ENCODE measurements around the gene SPATA17.
"Not testable (repeated sequence)": the region's sequence is repeated elsewhere in the genome, so short reads cannot be mapped to it uniquely, and the experiment has no call there.

The SPATA17 gene

DNA sequence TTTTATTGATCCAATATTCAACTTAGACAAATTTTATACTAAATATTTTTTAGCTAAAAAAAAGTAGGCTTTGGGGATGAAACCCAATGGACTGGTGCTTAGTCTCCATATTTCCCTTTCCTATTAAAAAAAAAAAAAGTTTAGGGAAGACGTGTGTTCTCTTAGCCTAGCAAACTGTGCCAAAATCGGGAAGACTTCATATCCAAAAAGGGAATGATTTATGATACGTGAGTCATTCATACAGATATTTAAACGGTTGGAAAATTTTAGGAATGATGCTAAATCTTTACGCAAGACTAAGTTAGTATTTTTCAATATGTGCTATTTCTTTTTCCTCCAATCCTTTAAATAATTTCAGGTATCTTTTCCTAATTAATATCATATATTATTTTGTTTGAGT is 50.7 kb downstream of the SPATA17 start:
- no peak for DNase-seq

GRCh38 chr1:217687511-217687910 is 56.4 kb downstream of the SPATA17 start:
- no peak for DNase-seq

DNA sequence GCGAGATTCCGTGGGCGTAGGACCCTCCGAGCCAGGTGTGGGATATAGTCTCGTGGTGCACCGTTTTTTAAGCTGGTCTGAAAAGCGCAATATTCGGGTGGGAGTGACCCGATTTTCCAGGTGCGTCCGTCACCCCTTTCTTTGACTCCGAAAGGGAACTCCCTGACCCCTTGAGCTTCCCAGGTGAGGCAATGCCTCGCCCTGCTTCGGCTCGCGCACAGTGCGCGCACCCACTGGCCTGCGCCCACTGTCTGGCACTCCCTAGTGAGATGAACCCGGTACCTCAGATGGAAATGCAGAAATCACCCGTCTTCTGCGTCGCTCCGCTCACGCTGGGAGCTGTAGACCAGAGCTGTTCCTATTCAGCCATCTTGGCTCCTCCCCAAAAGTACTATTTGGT is 65.0 kb downstream of the SPATA17 start:
- not testable (repeated sequence) for DNase-seq

GRCh38 chr1:217703326-217703725 is 72.2 kb downstream of the SPATA17 start:
- DNase-seq: no peak

GRCh38 chr1:217712925-217713597 is 81.9 kb downstream of the SPATA17 start:
- DNase-seq: no peak

GRCh38 chr1:217715681-217716080 is 84.5 kb downstream of the SPATA17 start:
- DNase-seq: no peak

DNA sequence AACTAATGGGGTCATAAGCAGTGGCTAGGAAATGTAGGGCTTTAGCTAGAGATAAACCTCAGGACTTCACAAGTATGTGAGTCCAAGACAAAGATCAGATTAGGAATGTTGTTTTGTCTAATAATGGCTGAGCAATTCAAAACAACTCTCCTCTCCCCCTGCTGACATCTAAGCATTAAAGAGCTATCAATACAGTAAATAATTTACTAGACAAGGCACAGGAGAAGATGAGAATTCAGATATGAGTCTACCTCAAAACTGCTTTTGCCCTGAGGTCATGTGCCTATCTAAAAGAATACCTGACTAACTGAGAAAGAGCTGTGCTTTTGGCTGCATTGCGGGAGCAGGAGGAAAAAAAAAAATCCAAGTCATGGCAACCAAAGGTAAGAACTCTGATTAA is 86.8 kb downstream of the SPATA17 start:
- DNase-seq: no peak

DNA sequence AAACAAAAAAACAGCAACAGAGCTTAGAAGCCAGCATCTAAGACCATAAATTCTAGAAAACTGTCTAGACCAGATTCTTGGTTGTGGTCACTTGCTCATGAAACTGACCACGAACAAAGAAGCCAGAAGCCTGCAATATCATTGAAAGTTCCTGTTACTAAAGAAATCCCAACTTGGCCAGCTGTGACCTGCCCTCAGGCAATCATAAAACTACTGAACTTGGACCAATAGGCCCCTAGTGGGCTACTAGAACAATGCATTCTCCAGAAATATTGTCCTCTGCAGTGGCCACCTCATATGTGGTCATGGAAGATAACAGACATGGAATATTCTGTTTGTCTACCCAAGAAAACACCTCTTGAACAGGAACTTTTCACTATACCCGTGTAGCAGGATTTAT is 87.7 kb downstream of the SPATA17 start:
- DNase-seq: no peak

DNA sequence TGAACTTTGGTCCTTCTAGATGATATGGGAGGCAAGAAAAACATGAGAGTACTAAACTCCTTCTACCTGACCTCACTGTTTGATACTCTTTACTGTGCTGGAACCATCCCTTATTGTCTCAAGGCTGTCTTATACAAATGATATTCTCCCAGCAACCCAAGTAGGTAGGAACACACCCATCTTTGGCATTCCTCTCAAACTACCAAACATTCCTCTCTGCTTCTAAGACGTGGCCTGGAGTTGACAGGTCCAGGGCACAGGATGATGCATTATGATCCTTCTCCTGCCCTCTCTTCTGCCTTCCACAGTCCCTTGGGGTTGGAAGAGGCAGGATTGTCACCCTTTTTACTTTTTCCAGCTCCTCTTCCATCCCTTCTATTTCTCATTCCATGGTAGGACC is 90.5 kb downstream of the SPATA17 start:
- DNase-seq: no peak

DNA sequence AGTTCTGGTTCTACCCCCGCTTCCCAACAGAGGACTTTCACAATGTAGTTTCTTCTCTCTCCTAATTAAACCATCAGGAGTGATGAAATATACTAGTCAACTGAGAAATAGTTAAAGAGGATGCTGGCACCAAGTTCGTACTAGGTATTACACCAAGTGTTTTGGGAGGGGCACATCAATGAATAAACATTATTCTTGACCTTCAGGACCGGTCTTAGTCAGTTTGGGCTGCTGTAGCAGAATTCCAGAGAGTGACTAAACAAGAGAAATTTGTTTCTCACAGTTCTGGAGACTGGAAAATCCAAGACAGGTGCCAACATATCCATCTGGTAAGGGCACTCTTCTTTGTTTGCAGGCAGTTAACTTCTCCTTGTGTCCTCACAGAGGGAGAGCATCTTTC is 103.8 kb downstream of the SPATA17 start:
- no peak for DNase-seq

- DNase-seq: no peak
Measured at GRCh38 chr1:217747156-217747769, 116.1 kb downstream of the SPATA17 start.

- DNase-seq: no peak
Measured at GRCh38 chr1:217769768-217770167, 138.6 kb downstream of the SPATA17 start.

GRCh38 chr1:217770918-217771317 is 139.8 kb downstream of the SPATA17 start:
- no peak for DNase-seq

DNA sequence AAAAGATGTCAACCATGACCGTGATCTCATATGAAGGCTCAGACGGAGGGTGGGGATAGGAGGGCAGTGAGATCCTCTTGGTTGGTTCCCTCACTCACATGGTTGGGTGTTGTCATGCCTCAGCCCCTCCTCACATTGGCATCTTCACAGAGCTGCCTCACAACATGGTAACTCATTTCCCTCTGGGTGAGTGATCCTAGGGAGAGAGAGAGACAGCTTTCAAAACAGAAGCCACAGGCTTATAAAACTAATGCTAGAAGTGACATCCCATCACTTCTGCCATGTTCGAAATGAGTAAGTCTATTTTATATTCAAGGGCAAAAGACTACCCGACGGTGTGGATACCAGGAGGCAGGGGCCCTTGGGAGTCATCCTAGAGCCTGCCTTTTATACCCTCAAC is 145.5 kb downstream of the SPATA17 start:
- no peak for DNase-seq

DNA sequence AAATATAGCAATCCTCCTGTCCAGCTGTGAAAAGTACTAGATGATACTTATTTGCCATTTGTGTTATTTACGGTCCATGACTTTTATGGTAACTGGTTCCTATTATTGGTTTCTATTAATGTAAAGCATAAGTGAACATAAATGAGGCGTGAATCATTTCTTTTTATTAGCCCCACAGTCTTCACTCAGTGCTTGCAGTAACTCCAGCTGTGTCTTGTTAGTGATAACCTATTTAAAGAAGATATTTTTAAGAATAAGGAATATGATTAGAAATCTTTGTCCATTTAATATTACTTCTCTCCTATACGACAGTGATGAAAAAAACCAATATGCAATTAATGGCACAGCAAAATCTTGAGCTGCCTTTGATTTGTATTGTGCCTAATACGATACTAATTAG is 149.9 kb downstream of the SPATA17 start:
- DNase-seq: no peak

GRCh38 chr1:217791091-217791490 is 159.9 kb downstream of the SPATA17 start:
- no peak for DNase-seq

DNA sequence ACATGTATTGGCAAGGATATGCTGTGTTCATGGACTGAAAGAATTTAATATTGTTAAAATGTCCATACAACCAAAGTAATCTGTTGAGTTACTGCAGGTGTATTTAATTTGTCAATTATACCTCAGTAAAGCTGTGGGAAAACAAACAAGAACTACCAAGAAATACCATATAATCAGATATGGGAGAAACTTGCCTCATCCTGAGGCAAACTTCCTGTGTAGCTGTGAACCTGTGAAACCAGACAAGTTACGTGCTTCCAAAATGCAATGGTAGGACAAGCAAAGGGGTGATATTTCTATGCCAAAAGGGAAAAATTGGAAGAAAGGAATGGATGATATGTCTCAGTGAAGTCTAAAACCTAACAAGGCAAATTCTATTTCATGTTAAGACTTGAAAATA is 174.6 kb downstream of the SPATA17 start:
- no peak for DNase-seq

DNA sequence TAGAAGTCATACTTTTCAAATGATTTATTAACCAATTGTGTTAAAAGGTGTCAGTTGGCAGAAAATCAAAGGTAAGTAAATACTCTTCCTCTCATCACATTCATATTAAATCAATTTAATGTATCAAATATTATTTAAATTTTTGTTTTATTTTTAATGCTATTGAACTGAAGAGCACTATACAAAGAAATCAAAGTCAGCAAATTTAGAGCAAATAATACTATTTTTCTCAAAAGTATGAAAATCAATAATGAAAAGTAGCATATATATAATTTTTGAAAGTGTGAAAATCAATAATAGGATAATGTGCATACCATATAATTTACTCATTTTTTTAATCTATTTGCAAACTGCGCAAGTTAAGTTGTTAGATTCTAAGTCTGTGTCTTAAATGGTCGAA is 181.0 kb downstream of the SPATA17 start:
- DNase-seq: no peak

GRCh38 chr1:217813031-217813430 is 181.9 kb downstream of the SPATA17 start:
- no peak for DNase-seq

GRCh38 chr1:217837691-217838090 is 206.5 kb downstream of the SPATA17 start:
- DNase-seq: no peak

DNA sequence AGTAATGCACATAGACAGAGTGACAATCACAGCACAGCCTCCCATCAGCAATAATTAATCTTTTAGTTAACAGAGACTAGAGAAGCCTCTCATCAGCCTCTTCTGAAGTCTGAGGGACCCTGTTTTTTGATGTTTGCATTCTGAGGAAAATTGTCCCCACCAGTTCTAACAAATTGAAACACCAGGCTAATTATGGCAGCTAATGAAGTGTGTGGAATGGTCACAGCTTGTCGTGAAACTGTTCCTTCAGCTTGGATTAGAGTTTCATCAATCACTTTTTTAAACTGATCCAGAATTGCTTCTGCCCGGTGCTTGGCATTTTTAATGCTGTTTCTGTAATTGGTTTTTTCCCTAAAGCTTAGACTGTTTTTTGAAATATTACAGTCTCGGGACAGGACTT is 208.0 kb downstream of the SPATA17 start:
- no peak for DNase-seq

DNA sequence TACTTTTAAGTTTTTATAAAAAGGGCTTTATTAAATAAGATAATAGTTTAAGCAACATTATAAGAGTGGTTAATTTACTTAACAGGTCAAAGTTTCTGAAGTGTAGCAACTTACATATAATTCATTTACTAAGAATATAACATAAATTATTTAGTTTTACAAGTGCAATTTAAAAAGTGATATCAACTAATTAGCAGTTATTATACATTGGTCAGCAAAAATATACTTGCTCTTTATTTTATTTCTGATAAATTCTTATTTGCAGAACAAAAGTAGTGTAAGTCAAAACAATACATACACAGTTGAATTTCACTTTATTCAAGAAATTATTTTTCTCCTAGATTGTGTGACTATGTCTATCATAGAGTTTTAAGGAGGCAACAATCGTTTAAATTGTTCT is 215.6 kb downstream of the SPATA17 start:
- DNase-seq: no peak

- DNase-seq: no peak
Measured at GRCh38 chr1:217847643-217848042, 216.5 kb downstream of the SPATA17 start.

GRCh38 chr1:217856342-217857034 is 225.3 kb downstream of the SPATA17 start:
- no peak for DNase-seq

Data from activated gamma-delta T cell treated with Interleukin-2 at 50 U/mL for 16 hours (primary cell).